Glomerular endothelial cell (primary cell): ENCODE results near the gene DOK1. TPM values are rescaled to one million over a fixed set of nuclear protein-coding genes. Genes with fewer than 3 reads are reported as not detected.

Source experiments
- DNase-seq: peaks from one replicate; pipeline ENCODE4 v3.0.0-alpha.2; 2011; ENCODE audit warnings: low read depth, low spot score; ENCODE audit errors: extremely low read depth
- total RNA-seq: library from RNA; depleted of rRNA; stranded (reverse); fragments of >200 nt; gene quantifications from 2 replicates; pipeline ENCODE4 v1.2.3, GENCODE V29; 2015

The DOK1 gene
- total RNA-seq, result 12.9 and 17.2 TPM in 2 replicates

DNA sequence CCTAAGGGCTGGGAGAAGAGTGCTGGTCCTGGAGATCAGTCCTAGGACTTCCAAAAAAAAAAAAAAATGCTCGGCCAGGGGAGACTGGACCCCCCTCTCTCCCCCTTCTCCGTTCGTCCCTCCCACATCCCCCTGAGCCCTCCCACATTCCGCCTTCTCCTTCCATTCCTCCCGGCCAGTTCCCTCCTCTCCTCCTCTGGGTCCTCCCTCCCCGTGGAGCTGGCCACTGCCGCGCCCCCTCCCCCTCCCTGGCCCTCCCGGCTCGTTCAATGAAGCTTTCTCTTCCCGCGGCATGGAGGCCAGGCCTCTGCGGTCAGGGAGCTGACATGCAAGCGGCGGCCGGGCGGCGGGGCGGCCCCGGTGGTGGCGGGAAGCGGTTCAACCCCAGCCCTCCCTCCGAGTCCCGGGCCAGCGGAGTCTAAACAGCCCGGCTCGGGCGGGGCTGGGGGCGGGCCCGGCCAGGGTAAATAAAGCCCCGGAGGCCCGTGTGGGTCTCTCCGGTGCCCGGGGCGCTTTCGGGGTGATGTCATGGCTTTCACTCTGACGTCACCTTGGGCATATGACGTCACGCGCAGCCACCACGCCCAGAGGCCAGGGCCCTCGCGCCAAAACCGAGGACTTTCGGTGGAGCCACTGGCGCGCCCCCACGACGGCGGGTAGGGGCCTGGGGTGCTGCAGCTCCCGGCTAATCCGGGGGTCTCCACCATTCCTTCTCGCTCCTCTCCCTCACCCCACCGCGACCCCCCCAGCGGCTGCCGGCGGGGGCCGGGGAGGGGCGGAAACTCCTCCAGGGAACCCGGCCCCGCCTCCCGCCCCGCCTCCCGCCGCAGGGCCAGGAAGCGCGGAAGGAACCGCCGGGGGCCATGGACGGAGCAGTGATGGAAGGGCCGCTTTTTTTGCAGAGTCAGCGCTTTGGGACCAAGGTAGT, at the start of gene DOK1, which contains the start of gene LOXL3:
Gene DOK1 (plus strand): TSS at position 829 of the 928 bp plus-strand sequence. CDS start 35 bp downstream, at position 864.
Gene LOXL3 (minus strand): TSS at position 51 of the 928 bp plus-strand sequence. CDS start 1,308 bp downstream, outside the sequence.
- no peak for DNase-seq

DNA sequence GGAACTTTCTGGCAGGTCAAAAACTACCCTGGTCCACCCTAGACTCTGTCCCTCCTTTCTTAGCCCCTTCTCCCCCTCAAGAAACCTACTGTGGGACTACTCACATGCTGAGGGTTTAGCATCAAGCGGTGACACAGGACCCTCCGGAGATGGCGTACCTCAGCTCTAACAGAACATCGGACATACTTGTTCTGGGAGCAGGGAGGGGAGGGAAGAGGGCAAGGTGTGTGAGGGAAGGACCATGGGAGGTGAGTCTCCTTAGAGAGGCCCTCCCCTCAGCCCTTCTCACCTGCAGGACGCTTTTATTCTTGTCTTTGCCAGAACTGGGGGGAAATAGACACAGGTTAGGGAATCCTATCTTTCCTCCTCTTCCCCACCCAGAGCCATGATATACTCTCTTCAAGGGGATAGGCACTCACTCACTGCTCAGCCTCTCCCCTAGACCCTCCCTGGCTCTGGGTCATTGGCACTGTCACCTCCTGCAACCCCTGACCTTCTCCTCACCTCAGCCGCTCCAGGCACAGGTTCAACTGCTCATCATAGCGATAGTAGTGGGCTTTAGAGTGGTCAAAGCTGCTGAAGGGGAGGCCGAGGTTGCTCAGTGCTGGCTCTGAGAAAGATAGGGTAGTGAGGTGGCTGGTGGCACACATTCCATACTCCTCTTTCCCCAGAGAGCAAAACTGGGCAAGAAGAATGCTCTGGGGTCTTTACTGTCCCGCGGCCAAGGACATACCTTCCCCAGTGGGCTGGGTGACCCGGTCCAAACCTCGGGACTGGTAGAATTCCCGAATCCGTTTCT, 48.9 kb upstream of the DOK1 start:
- no peak for DNase-seq

DNA sequence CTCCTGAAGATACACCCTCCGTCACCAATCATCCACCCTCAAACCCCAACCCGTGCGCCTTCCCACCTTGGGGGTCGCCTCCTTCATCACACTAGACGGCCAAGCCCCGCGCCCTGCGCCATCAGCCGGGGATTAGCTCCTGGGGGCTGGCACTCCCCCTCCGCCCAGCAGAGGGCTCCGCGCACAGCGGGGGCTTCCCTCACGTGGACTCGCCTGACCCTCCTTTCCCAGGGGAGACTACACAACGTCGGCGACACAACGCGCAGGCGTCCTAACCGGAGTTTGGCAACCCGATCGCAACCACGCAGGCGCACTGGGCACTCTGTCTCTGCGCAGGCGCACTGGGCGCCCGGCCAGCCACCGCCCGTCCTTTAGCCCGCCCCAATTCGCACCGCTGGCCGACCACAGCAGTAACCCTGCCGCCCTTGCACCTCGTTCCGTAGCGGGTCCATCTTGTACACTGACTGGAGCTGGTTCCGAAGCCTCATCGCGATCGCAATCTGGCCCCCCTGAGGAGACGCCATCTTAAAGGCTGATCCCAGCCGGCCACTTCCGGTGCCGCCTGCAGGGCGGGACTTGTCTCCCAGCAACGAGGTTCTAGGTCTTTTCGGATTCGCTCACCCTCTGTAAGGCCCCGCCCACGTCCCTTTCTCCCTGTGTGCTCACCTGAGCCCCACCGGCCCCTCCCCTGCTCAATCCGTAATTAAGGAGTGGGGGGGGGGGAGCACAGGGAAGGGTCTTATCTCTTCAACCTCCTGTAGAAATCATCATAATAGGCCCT, 47.2 kb upstream of the DOK1 start, which contains the start of gene PCGF1:
Gene PCGF1 (minus strand): TSS at position 551 of the 781 bp plus-strand sequence. CDS start 27 bp downstream, at position 524.
- DNase-seq, result peak; percentile 83

DNA sequence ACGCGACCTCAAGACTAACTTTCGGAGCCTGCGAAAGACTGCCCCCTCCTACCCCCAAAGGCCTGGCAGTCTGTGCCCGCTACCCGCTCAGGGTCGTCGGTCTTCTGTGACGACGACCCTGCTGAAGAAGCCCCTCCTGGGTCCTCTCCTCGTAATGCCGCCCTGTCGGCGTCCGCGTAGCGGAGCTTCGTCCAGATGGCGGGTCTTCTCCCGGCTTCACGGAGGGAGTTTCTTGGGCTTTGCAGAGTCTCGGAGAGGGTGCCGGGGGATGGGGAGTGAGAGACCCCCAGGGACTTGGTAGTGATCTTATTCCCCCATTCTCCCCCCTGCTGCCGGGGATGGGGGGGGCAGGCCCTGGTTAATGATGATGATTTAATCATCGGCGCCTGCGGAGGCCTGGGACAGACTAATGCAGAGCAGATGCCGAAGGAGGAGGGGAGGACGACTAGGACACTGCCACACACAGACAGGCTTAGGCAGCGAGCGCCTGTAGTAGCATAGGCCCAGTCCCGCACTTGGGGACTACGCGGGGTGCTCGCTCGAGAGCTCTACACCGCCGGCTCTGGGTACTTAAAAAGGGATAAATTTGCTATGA, 46.5 kb upstream of the DOK1 start:
- no peak for DNase-seq

- no peak for DNase-seq
Observed at GRCh38 chr2:74510272-74510671, 44.2 kb upstream of the DOK1 start.

DNA sequence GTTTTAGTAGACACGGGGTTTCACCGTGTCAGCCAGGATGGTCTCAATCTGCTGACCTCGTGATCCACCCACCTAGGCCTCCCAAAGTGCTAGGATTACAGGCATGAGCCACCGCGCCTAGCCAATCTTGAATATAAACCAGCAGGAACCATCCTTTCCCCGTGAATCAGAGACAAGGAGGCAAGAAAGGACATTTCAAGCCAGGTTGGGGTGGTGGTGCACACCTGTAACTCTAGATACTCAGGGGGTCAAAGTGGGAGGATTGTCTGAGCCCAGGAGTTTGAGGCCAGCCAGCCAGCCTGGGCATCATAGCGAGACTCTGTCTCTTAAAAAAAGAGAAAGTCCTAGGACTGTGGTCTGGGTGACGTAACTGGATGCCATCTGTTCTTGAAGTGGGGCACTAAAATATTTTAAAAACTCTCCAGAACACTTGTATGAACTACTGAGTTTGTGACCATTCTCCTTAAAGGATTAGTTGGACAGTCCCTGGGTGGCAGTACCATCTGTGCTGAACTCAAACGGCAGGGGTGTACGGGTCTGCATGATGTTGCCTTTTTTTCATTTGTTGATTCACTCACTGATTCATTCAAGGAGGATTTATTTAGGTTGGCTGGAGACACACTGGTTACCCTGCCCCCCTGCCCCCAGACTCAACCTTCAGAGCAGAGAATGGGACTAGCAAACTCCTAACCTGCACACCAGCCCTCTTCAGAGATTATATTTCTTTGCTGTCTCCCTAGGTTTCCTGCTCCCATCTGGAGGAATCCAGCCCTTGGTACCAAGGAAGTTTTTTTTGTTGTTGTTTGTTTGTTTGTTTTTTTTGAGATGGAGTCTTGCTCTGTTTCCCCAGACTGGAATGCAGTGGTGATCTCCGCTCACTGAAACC, 43.2 kb upstream of the DOK1 start:
- no peak for DNase-seq

GRCh38 chr2:74512744-74513604, 41.5 kb upstream of the DOK1 start:
- no peak for DNase-seq

DNA sequence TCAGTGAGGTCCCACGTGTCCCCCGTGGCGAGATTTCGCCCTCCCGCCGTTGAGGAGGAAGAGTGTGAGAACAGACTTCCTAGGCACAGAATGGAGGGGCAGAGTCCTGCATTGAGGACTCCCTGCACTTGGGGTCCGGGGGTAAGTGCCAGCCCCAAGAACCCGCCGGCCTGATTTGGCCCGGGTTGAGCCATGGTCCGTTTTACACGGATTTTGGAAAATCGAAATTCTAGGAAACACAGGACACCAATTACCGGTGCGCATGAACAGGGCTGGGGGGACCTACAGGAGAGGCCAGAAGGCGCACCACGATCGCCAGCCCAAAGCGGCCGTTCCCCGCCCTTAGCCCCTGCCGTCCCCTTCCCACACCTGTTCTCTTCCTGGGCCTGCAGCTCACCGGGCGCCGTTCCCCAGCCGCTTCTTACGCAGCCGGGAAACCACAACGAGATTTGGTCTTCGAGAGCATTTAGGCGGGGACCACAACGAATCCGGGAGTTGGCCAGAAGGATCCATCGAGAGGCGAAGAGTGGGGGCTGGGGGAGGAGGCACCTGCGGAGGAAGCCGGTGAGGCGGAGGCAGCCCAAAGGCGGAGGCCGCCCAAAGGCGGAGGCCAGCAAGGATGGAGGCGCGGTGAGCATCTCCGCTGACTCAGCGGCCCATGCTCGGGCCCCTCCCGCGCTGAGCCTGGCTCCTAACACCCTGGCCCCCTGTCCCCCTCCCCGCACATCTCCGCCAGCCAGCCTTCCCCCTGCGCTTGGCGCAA, 40.7 kb upstream of the DOK1 start:
- DNase-seq, result no peak

- no peak for DNase-seq
Observed at GRCh38 chr2:74514368-74515270, 39.9 kb upstream of the DOK1 start, which contains the start of gene TLX2. Gene TLX2, plus strand, starts transcription at chr2:74514450. Its CDS starts 357 bp downstream, at chr2:74514807.

- no peak for DNase-seq
Observed at GRCh38 chr2:74515271-74515980, 39.1 kb upstream of the DOK1 start.

- no peak for DNase-seq
Observed at GRCh38 chr2:74515981-74516633, 38.4 kb upstream of the DOK1 start.

DNA sequence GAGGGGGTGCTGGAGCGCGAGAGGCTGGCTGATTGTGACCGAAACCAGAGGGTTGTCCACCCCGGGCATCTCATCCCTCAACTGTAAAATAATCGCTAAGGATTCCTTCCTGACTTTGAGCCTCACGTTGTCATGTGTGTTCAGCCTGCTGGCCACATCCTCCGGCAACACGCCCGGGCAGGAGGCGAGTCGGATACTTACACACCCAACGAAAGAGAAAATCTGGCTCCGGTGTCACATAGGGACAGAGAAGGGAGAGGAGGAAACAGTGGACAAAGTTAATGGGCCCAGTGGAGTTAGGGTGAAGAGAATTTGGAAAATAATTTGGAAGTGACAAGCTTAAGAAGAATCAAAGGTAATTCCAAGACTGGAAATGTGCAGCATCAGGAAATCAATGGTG, 37.9 kb upstream of the DOK1 start:
- DNase-seq, result no peak

DNA sequence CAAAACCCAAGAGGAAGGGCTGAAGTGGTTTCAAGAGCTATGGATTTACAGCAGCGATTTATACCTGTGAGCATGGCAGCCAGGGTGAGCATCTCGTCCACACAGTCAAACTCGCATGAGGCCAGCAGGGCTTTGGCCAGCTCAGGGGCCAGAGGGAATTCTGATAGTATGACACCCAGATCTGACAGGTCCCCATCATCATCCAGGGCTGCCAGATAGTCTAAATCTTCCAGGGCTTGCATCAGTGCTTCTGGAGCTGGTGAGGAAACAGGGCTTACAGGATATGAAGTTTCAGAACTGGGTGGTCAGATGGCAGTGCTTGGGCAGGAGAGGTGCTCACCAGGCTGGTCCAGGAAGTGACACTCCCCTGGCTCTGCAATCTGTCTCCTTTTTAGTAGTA, 32.0 kb upstream of the DOK1 start:
- no peak for DNase-seq

DNA sequence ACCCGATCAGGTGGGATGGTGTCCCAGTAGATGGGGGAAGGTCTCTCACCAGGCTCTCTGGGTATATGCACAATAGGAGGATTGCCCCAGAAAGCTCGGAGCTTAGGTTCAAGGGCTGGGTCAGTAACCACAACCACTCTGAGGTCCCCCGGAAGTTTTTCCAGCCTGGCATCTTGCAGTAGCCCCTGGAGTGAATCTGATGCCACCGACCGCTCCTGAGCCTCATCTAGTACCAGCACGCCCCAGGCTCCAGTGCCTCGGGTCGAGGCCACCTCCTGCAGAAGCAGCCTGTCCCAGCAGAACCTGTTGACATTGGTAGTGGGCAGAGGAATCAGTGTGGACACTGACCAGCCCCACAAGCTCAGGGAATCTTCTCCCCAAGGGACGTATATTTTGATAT, 30.5 kb upstream of the DOK1 start:
- no peak for DNase-seq
